HG03097 (cell line): ENCODE data around the gene SFMBT2.

Source experiments
- ATAC-seq: cut with Tn5 transposase; IDR thresholded peaks from one replicate; pipeline ENCODE4 v1.9.1; 2021; ENCODE audit not compliant: unreplicated experiment, low FRiP score

SFMBT2 gene

DNA sequence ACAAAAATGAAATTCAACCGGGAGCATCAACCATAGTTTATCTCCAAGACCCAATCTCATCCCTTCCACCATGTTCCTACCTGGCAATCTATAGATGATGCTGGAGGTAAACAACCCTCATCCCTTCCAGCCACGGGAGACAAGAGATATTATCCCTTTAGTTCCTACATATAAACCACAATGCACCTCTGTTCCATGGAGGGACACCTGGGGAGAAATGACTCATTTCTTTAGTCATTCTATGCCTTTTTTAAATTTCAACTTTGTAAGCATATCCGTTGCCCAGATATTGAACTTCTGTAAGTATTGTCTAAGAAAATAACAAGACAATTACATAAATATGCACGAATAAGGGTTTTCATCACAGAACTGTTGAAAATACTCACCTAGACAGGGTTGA is 15.5 kb upstream of the SFMBT2 start:
- ATAC-seq: no peak

GRCh38 chr10:7425691-7426090 is 14.9 kb upstream of the SFMBT2 start:
- no peak for ATAC-seq

DNA sequence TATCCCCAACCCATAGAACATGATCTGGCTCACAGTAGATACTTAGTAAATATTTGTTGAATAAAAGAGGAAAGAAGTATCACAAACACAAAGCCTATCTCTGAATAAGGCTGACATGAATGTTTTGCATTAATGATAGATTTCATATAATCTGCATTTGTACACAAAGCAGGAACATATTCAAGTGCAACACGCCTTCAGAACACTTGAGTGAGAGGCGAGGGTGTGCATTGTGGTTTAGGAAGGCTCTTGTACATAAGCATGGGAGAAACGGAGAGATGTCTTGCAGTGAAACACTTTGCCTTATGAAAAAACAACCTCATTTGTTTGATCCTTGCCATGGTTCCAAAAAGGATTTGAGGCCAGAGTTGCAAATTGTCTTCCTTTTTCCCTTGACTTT is 14.1 kb upstream of the SFMBT2 start:
- ATAC-seq: no peak

- ATAC-seq: no peak
Observed at GRCh38 chr10:7424315-7424714, 13.5 kb upstream of the SFMBT2 start.

GRCh38 chr10:7423521-7423920 is 12.7 kb upstream of the SFMBT2 start:
- ATAC-seq: no peak

DNA sequence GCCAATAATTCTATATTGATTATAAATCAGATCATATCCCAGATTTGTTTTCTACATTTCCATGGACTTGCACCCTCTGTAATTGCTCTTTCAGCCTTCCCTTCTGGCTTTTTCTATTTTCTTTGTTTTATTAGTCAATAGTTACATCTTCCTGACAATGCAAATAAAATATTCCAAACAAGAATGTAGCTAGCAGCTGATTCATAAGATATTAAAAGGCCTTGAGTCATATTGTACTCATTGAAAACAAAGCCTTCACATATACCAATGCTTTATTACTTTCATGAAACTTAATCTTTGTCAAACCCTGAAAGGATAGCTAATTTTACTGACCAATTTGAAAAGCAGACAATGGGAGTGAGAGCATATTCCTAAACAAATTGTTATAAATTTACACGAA is 10.7 kb upstream of the SFMBT2 start:
- no peak for ATAC-seq

GRCh38 chr10:7419998-7420397 is 9.2 kb upstream of the SFMBT2 start:
- no peak for ATAC-seq

GRCh38 chr10:7417807-7418206 is 7.0 kb upstream of the SFMBT2 start:
- ATAC-seq: no peak

DNA sequence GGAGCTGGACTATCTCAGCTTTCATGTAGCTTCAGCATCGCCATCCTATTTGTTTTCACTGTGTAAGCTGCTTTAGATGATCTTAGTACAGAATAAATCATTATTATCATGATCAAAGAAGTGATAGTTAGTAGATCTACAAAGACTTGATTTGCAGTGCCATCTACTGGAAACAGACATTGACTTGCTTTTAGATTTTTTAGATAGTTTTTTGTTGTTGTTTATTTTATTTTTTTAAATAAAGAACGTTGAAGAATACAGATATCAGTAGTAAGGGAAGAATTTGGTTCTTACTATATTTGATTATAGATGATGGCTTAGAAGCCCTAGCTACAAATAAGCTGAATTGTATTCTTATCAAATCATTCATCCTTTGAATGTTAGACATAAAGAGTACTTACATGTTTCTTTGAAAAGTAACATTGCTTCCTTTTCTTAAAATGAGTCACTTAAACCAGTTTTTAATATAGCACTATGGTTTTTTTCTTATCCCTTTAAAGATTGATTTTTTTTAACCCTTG is 6.3 kb upstream of the SFMBT2 start:
- ATAC-seq: no peak

DNA sequence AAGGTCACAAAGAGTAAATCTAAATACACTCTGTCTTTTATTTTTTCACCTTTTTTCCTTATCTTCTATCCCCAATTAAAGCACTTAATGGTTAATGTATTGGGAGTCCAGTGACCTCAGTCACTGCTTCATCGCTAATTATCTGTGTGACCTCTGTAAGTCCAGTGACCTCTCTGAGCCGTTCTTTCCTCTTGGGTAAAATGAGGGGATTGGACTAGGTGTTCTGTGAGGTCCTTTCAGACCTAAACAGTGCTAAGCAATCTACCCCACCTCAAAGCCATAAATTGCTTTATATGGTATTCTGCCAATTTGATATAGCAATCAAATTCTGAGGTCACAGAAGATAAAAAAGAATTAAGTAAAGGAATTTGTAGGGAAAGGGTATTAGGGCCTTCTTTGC is 3.9 kb upstream of the SFMBT2 start:
- ATAC-seq: no peak

- ATAC-seq: no peak
Observed at GRCh38 chr10:7412928-7413282, 2.1 kb upstream of the SFMBT2 start.

- no peak for ATAC-seq
Observed at GRCh38 chr10:7412237-7412927, 1.5 kb upstream of the SFMBT2 start.

GRCh38 chr10:7411671-7412128 is 866 bp upstream of the SFMBT2 start:
- ATAC-seq: no peak

- peak; percentile 3 for ATAC-seq
Observed at GRCh38 chr10:7410301-7410861, 453 bp downstream of the SFMBT2 start.

DNA sequence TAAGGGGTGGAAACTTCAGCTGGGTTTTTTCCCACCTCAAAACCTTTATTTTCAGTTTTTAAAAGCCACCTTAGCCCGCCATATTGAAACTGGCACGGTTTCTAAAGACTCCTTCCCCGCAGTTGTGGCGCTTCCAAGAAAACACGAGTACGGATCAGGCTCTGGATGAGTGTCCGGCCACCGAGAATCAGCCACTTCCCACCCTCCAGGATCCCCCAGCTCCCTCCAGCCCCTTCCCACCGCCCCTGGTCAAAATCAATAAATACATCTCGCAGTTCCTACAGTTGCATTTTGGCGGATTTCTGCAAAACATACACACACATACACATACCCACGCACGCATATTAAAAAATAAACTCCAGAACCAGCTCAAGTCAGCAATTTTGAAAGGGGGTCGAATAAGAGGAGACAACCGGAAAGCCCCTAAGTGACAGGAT is 1.1 kb downstream of the SFMBT2 start:
- ATAC-seq: no peak

- ATAC-seq: no peak
Observed at GRCh38 chr10:7409045-7409731, 1.6 kb downstream of the SFMBT2 start.

DNA sequence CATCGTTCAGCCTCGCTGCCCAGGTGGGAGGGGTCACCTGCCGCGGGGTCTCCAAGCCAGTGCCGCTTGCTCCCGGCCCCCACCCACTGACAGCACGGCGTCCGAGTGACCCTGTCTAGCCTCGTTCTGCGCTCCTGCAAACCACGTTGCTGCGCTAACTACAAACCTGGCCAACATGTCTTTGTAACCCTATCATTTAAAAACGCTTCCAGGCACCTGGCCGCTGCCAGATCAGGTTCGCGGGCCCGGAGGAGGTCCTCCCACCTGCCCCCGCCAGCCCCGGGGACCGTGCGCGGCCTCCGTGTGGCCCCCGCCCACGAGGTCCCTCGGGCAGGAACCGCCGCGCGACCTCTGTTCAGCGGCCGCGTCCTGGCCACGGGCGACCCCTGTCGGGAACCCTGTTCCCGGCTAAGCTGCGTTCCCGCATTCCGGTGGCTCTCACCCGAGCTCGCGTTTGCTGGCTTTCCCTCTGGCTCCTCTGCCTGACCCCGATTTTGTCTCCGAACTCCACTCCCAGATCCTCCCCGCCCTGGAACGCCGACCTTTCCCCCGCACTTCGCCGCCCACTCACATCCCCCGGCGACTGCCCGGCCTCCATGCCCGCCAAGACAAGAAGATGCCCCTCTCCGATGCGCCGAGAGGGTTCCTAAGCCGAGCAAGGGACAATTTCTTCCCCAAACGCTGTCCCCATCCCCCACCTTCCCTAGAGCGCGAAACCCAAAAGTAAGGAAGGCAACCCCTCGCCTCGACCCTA is 2.4 kb downstream of the SFMBT2 start:
- ATAC-seq: no peak

GRCh38 chr10:7407368-7408290 is 3.2 kb downstream of the SFMBT2 start:
- no peak for ATAC-seq

GRCh38 chr10:7406712-7407333 is 4.0 kb downstream of the SFMBT2 start:
- ATAC-seq: no peak

GRCh38 chr10:7405637-7406036 is 5.2 kb downstream of the SFMBT2 start:
- no peak for ATAC-seq
